ENCODE measurements around the gene FHAD1. TPM values are rescaled to one million over a fixed set of nuclear protein-coding genes. Genes with fewer than 3 reads are reported as not detected.

FHAD1 gene
- total RNA-seq, 6 donors from 2014 or later, result 2.0 to 45.8 (median 12.5) TPM

DNA sequence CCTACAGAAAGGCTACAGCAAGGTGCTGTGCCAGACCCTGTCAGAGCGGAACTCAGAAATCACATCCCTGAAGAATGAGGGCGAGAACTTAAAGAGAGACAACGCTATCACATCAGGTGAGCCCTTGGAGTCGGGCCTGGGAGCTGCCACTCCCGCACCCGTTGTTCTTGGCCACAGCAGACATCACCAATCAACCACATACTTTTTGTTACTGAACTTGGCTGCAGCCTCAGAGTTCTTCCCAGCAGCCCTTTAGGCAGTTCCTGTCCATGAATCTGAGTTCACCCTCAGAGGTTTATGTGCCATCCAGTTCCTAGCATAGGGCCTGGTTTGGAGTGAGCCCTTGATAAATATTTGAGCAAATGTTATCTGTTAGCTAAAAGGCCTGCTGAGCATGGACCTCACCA is 61.6 kb downstream of the FHAD1 start:
- Histone ChIP-seq H3K4me3 (no peak overlapping the region), H3K9me3 (no peaks in the 10 kb centered on the region), H3K4me1 (peaks cover 0 to 5% (median 0%) of the 10 kb centered on the region in 4 donors), H3K27me3 (no peaks in the 10 kb centered on the region), H3K36me3 (no peaks in the 10 kb centered on the region), H3K27ac (no peak overlapping the region)
- TF ChIP-seq POLR2A (IDR thresholded peaks at IDR 0.05) (no peak), EP300 (IDR thresholded peaks at IDR 0.05) (no peak), POLR2AphosphoS5 (IDR thresholded peaks at IDR 0.05) (no peak)
- TF ChIP-seq, protein P1, sequence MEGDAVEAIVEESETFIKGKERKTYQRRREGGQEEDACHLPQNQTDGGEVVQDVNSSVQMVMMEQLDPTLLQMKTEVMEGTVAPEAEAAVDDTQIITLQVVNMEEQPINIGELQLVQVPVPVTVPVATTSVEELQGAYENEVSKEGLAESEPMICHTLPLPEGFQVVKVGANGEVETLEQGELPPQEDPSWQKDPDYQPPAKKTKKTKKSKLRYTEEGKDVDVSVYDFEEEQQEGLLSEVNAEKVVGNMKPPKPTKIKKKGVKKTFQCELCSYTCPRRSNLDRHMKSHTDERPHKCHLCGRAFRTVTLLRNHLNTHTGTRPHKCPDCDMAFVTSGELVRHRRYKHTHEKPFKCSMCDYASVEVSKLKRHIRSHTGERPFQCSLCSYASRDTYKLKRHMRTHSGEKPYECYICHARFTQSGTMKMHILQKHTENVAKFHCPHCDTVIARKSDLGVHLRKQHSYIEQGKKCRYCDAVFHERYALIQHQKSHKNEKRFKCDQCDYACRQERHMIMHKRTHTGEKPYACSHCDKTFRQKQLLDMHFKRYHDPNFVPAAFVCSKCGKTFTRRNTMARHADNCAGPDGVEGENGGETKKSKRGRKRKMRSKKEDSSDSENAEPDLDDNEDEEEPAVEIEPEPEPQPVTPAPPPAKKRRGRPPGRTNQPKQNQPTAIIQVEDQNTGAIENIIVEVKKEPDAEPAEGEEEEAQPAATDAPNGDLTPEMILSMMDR (IDR thresholded peaks at IDR 0.05), result no peak
- DNase-seq, result no peak
- no peak for ATAC-seq (ENCODE audit: low FRiP score in 2 of 2)
- WGBS, 2 donors, result 88% methylated on average over 6 of the region's 6 CpGs

DNA sequence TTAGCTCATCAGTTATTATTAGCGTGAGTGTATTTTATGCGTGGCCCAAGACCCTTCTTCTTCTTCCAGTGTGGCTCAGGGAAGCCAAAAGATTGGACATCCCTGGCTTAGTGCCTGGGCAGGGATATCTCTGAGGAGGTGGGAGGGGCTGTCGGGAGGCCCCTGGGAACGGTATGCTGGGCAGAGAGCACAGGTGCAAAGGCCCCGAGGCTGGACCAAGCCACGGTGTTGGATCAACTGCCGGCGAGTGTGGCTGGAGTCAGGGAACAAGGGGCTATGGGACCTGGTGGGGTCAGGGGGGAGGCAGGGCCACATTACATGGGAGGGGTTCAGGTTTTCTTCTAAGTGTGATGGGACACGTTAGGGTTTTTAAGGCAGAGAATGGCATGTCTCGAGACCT is 62.7 kb downstream of the FHAD1 start:
- Histone ChIP-seq H3K36me3 (no peaks in the 10 kb centered on the region), H3K9me3 (no peaks in the 10 kb centered on the region), H3K27me3 (no peaks in the 10 kb centered on the region), H3K4me3 (no peak overlapping the region), H3K27ac (no peak overlapping the region), H3K4me1 (peaks cover 0 to 2% (median 0%) of the 10 kb centered on the region in 4 donors)
- TF ChIP-seq POLR2AphosphoS5 (IDR thresholded peaks at IDR 0.05) (no peak), EP300 (IDR thresholded peaks at IDR 0.05) (no peak)
- TF ChIP-seq, protein P1 (IDR thresholded peaks at IDR 0.05), result no peak
- ATAC-seq (ENCODE audit: low FRiP score in 2 of 2) (no peak), DNase-seq (no peak)
- 91 to 92% methylated on average over 10 of the region's 10 CpGs for WGBS, 2 donors

DNA sequence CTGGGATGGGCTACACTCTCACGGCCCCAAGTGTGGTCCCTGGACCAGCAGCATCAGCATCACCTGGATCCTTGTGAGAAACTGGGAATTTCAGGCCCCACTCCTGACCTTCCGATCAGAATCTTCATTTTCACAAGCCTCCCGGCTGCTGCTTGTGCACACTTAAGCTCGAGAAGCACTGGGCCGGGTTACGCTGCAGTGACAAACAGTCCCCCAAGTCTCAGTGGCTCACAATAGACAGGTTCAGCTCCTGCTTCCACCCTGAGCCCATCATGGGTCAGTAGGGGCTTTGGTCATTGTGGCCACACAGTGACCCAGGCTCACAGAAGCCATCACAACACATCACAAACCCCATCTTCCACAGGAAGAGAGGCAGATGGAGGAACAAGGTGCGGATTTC is 63.5 kb downstream of the FHAD1 start:
- Histone ChIP-seq H3K36me3 (no peaks in the 10 kb centered on the region), H3K27ac (no peak overlapping the region), H3K4me1 (no peaks in the 10 kb centered on the region), H3K9me3 (no peaks in the 10 kb centered on the region), H3K27me3 (no peaks in the 10 kb centered on the region), H3K4me3 (no peak overlapping the region)
- 91 to 99% methylated on average over 7 of the region's 7 CpGs for WGBS, 2 donors
- TF ChIP-seq POLR2AphosphoS5 (IDR thresholded peaks at IDR 0.05) (no peak), EP300 (IDR thresholded peaks at IDR 0.05) (no peak), POLR2A (IDR thresholded peaks at IDR 0.05) (no peak)
- TF ChIP-seq, protein P1 (IDR thresholded peaks at IDR 0.05), result no peak
- no peak for DNase-seq
- no peak for ATAC-seq (ENCODE audit: low FRiP score in 2 of 2)

DNA sequence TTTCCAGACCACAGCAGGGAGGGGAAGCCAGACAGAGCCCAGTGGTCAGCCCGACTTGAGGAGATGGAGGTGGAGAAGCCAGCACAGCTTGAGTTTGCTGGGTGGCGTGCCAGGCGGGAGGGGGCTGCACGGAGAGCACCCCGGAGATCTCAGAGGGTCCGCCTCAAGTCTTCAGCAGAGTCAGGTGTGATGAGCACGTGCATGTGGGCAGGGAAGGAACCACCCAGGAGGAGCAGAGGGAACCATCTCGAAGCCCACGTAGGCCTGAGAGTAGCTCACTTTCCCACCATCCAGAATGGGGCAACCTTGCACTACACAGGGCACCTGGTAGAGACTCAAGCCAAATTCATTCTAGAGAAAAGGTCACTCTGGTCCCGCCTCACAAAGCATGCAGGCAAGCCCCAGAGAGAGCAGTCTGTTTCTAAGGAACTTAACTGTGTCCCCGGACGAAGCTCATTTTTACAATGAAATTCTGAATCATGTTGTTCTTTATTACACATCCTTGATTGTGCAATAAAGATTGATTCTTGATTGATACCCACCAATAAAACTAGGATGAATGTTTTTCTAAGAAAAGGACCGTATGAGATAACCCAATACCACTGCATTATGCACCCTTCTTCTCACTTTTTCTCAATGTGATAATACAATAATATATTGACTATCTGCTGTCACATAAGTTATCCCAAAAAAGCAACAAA is 64.2 kb downstream of the FHAD1 start:
- ATAC-seq (ENCODE audit: low FRiP score in 2 of 2) (no peak), DNase-seq (no peak)
- no peaks in the 10 kb centered on the region for H3K27me3 ChIP-seq
- H3K4me1 ChIP-seq, result no peaks in the 10 kb centered on the region
- WGBS, 2 donors, result 86 to 93% methylated on average over 13 of the region's 13 CpGs
- no peaks in the 10 kb centered on the region for H3K9me3 ChIP-seq
- TF ChIP-seq, protein P1 (IDR thresholded peaks at IDR 0.05), result no peak
- TF ChIP-seq POLR2A (IDR thresholded peaks at IDR 0.05), result no peak
- H3K36me3 ChIP-seq, result no peaks in the 10 kb centered on the region
- no peak overlapping the region for H3K4me3 ChIP-seq
- no peak overlapping the region for H3K27ac ChIP-seq

DNA sequence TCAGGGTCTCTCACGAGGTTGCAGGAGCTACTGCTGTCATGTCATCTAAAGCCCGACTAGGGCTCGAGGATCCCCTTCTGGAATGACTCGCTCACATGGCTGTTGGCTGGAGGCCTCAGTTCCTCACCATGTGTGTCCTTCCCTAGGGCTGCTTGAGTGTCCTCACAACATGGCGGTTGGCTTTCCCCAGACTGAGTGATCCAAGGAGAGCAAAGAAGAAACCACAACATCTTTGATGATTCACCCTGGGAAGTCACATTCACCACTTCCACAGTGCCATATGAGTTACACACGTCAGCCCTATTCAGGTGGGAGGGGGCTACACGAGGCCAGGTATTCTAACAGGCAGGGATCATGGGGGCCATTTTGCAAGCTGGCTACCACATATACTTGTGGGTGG is 64.9 kb downstream of the FHAD1 start:
- WGBS, 2 donors, result 96% methylated on average over 7 of the region's 7 CpGs

More for the DNA sequence above, 64.9 kb downstream of the FHAD1 start:
- TF ChIP-seq EP300 (IDR thresholded peaks at IDR 0.05), result no peak
- no peak for TF ChIP-seq POLR2A (IDR thresholded peaks at IDR 0.05)
- TF ChIP-seq, protein P1 (IDR thresholded peaks at IDR 0.05), result no peak
- TF ChIP-seq POLR2AphosphoS5 (IDR thresholded peaks at IDR 0.05), result no peak
- no peaks in the 10 kb centered on the region for H3K36me3 ChIP-seq
- DNase-seq (no peak), ATAC-seq (ENCODE audit: low FRiP score in 2 of 2) (no peak)
- no peaks in the 10 kb centered on the region for H3K9me3 ChIP-seq
- H3K27me3 ChIP-seq, result no peaks in the 10 kb centered on the region
- no peak overlapping the region for H3K4me3 ChIP-seq
- no peaks in the 10 kb centered on the region for H3K4me1 ChIP-seq
- H3K27ac ChIP-seq, result no peak overlapping the region

Measured in upper lobe of left lung (tissue), 6 donors.